GM18873 (cell line): Measurements from ENCODE around the gene KDM5C.

ENCODE experiments used
- ATAC-seq: cut with Tn5 transposase; IDR thresholded peaks from one replicate; pipeline ENCODE4 v1.9.1; 2021; ENCODE audit warnings: mild to moderate bottlenecking, moderate library complexity, moderate number of reproducible peaks; ENCODE audit not compliant: unreplicated experiment, low FRiP score

Gene KDM5C

DNA sequence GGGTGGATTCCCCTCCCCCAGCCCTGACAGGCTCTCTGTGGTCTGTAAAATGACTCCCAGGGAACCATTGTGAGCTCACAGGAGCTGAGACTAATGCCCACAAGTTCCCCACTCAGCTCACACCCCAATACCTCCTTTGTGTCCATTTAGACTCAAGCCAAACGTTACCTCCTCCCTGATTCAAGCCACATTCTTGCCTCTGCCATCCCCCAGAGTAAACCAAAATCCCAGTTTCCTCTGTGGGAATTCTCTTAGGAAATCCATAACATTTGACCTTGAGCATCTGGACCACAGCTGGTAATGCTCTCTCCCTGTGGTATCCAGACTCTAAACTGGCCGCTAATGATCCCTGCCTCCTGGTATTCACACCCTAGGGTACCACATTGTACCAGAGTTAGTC lies 26.3 kb upstream of the KDM5C start:
- no peak for ATAC-seq

- ATAC-seq = no peak
Observed at GRCh38 chrX:53250556-53250955, 25.5 kb upstream of the KDM5C start.

DNA sequence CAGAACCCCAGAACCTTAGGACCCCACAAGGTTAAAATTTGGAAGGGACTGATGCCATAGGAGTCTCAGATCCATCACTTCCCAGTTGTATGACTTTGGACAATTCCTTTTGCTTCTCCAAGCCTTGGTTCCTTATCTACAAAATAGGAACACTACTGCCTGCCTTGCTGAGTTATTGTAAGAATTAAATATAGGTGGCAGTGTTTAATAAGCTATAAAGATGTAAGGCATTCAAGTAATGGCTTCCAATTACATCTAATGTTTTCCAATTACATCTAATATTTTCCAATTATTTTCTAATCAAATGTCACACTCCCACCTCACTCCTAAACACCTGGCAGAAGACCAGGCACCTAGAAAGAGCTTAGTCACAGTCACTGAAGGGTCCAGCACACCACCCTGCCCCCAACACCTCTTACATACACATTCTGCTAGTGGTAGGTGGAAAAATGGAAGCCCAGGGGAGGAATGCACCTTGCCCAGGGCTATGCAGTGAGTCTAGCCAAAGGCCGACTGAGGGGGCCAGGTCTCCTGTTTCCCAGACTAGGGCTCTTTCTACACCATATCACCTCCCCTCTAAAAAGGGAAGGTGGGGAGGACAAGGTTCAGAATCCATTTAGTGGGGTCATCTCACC lies 24.5 kb upstream of the KDM5C start:
- no peak for ATAC-seq

DNA sequence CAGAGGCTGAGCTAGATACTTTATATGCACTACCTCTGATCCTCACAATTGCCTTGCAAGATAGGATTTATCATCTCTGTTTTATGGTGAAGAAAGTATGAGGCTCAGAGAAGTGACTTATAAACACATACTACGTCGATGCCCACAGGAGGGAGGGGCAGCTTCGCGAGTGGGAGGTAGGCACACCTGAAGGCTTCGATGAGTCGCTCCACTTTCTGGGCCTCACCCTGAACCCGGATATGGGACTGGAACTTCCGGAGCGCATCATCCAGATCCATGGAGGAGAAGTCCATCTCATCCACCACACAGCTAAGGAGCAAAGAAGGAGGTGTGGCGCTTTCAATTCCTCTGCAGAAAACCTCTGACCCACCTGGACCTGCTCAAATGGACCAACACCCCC lies 22.9 kb upstream of the KDM5C start:
- no peak for ATAC-seq

- ATAC-seq = no peak
Observed at GRCh38 chrX:53246231-53246630, 21.2 kb upstream of the KDM5C start.

- no peak for ATAC-seq
Observed at GRCh38 chrX:53244610-53245009, 19.6 kb upstream of the KDM5C start.

DNA sequence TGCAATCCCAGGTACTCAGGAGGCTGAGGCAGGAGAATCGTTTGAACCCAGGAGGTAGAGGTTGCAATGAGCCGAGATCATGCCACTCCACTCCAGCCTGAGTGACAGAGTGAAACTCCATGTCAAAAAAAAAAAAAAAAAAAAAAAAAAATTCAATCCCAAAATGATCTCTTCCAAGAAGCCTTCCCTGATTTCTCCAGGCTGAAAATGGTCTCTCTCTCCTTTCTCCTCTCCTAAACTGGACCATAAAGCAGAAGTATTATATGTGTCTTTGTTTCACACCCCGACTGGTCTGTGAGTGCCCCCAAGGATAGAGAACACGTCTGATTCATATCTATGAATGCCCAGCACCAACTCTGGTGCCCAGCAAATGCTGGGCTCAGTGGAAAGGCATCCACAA lies 17.3 kb upstream of the KDM5C start:
- ATAC-seq = no peak

DNA sequence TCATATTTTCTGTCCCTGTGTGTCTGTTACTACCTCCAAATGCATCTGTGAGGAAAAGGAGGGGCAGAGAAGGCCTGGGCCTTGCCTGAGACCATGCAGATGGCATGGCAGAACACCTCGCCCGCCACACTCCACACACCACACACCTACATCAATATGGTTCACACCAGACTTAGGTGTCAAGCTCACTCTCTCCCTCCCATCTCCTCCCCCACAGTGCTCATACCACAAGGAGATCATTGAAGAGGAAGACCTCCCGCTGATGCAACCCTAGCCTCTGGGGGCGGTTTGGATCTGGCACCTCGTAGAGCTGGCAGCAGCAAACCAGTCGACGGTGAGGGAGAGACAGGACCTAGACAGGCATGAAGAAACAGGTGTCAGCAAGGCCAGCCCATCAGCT lies 16.6 kb upstream of the KDM5C start:
- ATAC-seq = no peak

GRCh38 chrX:53239474-53239873 lies 14.5 kb upstream of the KDM5C start:
- ATAC-seq = no peak

- ATAC-seq = no peak
Observed at GRCh38 chrX:53237056-53237455, 12.0 kb upstream of the KDM5C start.

DNA sequence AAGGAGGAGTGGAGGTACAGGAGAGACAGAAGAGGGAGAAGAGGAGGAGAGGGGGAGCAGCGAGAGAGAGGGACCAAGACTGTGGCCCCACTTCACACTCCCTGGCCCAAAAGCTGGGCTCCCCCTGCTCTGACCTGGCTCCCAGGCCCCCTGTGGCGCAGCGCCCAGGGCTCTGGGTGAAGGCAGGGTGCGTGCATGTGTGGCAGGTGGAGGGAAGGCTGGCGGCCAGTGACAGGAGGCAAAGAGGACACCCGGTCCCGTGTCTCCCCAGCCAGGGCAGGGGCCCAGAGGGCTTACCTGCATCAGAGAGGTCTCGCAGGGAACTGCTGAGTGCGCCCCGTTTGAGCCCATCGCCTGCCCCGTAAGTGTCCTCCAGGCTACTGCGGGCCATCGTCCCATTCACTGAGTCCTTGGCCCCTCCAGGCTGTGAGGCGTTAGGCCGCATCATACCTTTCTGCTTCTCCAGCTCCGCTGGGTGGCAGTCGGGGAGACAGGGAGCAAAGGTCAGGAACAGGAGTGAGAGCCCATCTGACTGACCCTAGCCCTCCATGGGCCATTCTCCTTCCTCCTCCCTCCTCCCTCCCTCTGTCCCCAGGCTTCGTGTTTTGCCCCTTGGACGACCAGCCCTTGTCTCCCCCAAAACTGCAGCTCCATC lies 11.1 kb upstream of the KDM5C start:
- ATAC-seq = no peak

- ATAC-seq = no peak
Observed at GRCh38 chrX:53235566-53235965, 10.6 kb upstream of the KDM5C start.

DNA sequence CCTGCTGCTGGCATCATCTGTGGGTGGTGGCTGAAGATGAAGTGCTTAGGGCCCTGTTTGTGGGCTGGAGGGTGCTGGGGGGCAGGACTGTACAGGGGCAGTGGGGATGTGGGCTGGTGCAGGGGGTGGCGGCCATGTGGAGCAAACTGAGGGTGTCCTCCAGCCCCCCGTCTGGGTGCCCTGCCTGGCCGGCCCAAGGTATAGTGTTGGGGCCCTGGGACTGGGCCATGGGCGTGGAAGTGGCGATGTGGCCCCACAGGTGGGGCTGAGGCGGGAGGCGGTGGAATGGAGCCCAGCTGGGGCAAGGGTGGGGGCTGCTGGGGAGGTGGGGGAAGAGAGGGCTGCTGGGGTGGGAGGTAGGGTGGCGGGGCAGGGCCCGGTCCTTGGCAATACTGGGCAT lies 9.5 kb upstream of the KDM5C start:
- no peak for ATAC-seq

GRCh38 chrX:53233536-53233935 lies 8.5 kb upstream of the KDM5C start:
- ATAC-seq = no peak

DNA sequence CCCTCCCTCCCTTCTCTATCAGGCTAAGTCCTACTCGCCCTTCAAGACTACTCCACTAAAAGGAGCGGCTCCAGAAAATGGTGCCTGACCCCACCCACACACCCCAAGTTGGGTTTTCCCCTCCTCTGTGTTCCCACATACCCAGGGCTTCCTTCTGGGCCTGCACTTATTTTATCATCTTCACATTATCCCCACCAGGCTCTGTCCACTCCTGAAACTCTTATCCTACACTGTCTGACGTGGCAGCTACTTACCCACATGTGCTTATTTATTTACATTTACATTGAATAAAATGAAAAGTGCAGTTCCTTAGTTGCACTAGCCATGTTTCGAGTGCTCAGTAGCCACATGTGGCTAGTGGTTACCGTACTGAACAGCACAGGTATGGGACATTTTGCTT lies 5.1 kb upstream of the KDM5C start:
- no peak for ATAC-seq

GRCh38 chrX:53227224-53227765 lies 2.3 kb upstream of the KDM5C start:
- ATAC-seq = no peak

- no peak for ATAC-seq
Observed at GRCh38 chrX:53223955-53224859, 800 bp downstream of the KDM5C start.

DNA sequence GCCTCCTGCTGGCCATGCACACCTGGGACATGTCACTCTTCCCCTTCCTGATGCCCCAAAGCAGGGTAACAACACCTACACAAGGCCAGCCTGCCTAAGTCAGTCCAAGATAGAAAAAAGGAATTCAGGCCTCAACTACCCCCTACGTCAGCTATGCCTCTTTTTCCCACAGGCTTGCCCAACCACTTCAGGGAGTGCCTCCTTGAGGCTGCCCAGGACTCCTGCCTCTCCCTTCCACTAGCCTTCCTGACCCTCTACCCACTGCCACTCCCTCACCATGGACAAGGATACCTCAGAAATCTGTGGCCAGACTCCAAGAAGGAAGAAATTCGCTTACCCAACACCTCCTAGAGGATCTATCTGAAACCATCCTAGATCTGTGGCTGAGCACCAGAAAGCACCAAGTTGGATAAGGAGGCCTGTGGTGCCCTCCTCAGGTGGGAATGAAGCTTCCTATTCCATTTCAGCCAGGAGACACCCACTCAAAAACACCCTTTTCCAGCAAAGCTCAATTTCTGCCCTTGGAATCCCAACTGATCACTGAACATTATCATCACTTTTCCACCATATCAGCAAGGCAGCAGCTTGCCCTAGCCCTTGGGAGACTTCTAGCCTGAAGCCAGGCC lies 1.8 kb downstream of the KDM5C start:
- ATAC-seq = no peak

DNA sequence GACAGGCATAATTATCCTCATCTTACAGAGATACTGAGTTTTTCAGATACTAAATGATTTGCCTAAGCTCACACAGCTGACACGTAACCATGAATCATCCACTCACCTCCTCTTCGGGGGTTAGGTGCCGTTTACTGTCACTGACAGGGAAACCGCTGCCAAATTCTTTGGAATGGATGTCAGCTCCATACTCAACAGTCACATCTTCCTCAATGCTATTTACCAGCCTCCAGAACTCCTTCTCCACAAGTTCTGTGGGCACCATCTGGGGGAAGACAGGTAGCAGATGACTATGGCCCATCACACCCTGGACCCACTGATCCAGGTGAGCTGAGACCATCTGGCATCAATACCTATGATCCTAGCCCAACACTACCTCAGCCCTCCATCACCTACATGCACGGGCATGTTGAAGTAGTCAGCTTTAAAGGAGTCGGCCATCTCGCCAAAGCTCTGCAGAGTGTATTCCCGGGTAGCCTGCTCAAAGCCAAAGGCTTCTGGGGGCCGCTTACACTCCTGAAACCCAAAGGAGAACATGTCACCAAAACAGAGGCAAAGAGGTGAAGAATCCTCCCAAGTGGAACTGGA lies 13.5 kb downstream of the KDM5C start:
- ATAC-seq = no peak

DNA sequence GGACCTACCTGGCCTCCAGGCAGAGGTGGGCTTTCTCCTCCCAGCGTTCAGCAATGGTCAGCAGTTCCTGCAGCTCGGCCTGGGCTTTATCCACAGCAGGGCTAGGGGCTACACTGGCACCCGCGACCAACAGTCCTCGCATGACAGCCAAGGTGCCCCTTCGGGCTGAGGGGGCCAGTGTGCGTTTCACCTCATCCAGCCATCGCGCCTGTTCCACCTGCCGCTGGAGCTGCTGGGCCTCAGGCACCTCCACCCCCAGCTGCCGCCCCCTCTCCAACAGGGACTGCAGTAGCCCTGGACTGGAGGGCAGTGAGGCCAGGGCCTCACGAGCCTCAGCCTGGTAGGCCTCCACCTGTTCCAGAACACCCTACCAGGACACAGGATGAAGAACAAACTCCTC lies 28.3 kb downstream of the KDM5C start:
- ATAC-seq = no peak
